Smooth muscle cell (in vitro differentiated cells): ENCODE measurements around the gene YRDC. TPM values are rescaled to one million over a fixed set of nuclear protein-coding genes. Genes with fewer than 3 reads are reported as not detected.

Source experiments
- DNase-seq: peaks from one replicate; lab custom pipeline; 2025; ENCODE audit not compliant: unreplicated experiment; lab: John Stamatoyannopoulos, UW
- H2AFZ ChIP-seq: fragments of 200-600 bp; sonication (generic); 2 replicates; pipeline ENCODE4 v1.6.0; 2016; ENCODE audit warnings: antibody characterized with exemption, low read depth, mild to moderate bottlenecking
- H3F3A ChIP-seq: fragments of 200-600 bp; sonication (generic); 2 replicates; pipeline ENCODE4 v1.6.0; 2017; ENCODE audit warnings: antibody characterized with exemption, low read depth
- H3K27ac ChIP-seq: fragments of 200-600 bp; sonication (generic); 2 replicates; pipeline ENCODE4 v1.5.1; 2016; ENCODE audit warnings: low read depth, mild to moderate bottlenecking
- H3K27me3 ChIP-seq: fragments of 200-600 bp; sonication (generic); 2 replicates; pipeline ENCODE4 v1.6.1; 2016; ENCODE audit warnings: low read depth, mild to moderate bottlenecking
- H3K36me3 ChIP-seq: fragments of 200-600 bp; sonication (generic); 2 replicates; pipeline ENCODE4 v1.5.1; 2016; ENCODE audit warnings: low read depth
- H3K4me1 ChIP-seq: fragments of 200-600 bp; sonication (generic); 2 replicates; pipeline ENCODE4 v1.5.1; 2016; ENCODE audit warnings: low read depth
- H3K4me2 ChIP-seq: fragments of 200-600 bp; sonication (generic); 2 replicates; pipeline ENCODE4 v1.6.0; 2016; ENCODE audit warnings: mild to moderate bottlenecking
- H3K4me3 ChIP-seq: fragments of 200-600 bp; sonication (generic); 2 replicates; pipeline ENCODE4 v1.5.1; 2016; ENCODE audit warnings: mild to moderate bottlenecking
- H3K79me2 ChIP-seq: fragments of 200-600 bp; sonication (generic); 2 replicates; pipeline ENCODE4 v1.6.0; 2016; ENCODE audit warnings: low read depth, mild to moderate bottlenecking
- H3K9ac ChIP-seq: fragments of 200-600 bp; sonication (generic); 2 replicates; pipeline ENCODE4 v1.6.0; 2016; ENCODE audit warnings: low read depth
- H3K9me3 ChIP-seq: fragments of 200-600 bp; sonication (generic); replicated peaks from 2 replicates; pipeline ENCODE4 v1.5.1; 2016; ENCODE audit warnings: low read depth
- H4K20me1 ChIP-seq: fragments of 200-600 bp; sonication (generic); 2 replicates; pipeline ENCODE4 v1.6.0; 2016; ENCODE audit warnings: low read depth
- WGBS: methylation state at CpG from one replicate; pipeline ENCODE4 v1.1.7; 2016; ENCODE audit warnings: low lambda C conversion rate; 5-methylcytosine and 5-hydroxymethylcytosine counted together
- polyA plus RNA-seq: library from polyadenylated mRNA; unstranded; fragments of >200 nt; fragmentation: Nextera tagmentation; extraction: Ambion mirVana; gene quantifications from 2 replicates; pipeline ENCODE4 v1.2.1, GENCODE V29; 2016
- total RNA-seq: library from RNA; depleted of rRNA; stranded (reverse); fragments of >200 nt; gene quantifications from 2 replicates; pipeline ENCODE4 v1.2.3, GENCODE V29; 2014
- TF ChIP-seq, protein P1 (sequence below): fragments of 200-600 bp; sonication (generic); IDR thresholded peaks from 2 replicates; pipeline ENCODE4 v1.5.1; 2017; ENCODE audit warnings: borderline replicate concordance, mild to moderate bottlenecking, antibody characterized with exemption; ENCODE audit not compliant: insufficient read depth, poor library complexity, severe bottlenecking

YRDC gene
- total and polyA plus RNA-seq, 2 experiments from 2014 or later, result 29.6 to 46.0 TPM

DNA sequence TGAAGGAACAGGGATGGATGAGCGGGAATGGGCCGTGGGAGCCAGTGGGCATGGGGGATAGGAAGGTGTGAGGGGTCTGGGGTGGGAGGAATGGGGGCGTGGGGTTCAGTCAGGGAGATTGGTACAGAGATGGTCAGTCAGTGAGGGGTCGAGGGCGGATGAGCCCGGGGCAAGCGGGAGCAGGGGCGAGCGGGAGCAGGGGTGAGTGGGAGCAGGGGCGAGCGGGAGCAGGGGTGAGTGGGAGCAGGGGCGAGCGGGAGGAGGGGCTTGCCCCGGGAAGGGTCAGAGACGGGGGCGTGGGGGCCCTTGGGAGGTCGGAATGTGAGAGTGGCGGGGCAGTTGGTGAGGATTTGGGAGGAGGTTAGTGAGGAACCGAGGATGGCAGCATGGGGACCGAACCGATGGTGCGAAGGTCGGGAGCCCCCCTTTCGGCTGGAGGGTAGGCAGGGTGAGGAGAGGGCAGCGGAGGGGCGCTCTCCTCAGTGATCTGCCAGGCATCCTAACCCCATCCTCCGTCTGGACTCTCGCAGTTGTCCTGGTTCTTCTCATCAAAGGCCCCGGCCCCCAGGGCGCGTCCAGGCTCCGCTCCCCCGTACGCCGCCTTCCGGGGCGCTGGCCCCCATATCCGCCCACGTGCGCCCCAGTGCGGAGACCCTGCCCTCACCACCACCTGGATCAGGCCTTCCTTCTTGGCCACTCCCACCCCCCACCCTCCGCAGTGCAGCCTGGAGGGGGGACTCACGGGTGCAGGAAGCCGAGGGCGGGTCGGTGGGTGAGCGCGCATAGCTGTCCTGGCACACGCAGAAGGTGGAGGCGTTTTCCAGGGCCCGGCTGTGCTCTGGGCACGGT is 54.3 kb downstream of the YRDC start:
- Histone ChIP-seq H3K27me3 (peaks cover 89% of the 10 kb centered on the region), H3K4me2 (no peak overlapping the region), H3K9ac (no peak overlapping the region), H3K4me3 (no peak overlapping the region), H2AFZ (no peak overlapping the region), H3F3A (no peaks in the 10 kb centered on the region), H3K4me1 (no peaks in the 10 kb centered on the region), H3K9me3 (no peaks in the 10 kb centered on the region), H3K79me2 (no peaks in the 10 kb centered on the region), H4K20me1 (no peaks in the 10 kb centered on the region), H3K36me3 (no peaks in the 10 kb centered on the region), H3K27ac (no peak overlapping the region)
- no peak for DNase-seq
- TF ChIP-seq, protein P1, sequence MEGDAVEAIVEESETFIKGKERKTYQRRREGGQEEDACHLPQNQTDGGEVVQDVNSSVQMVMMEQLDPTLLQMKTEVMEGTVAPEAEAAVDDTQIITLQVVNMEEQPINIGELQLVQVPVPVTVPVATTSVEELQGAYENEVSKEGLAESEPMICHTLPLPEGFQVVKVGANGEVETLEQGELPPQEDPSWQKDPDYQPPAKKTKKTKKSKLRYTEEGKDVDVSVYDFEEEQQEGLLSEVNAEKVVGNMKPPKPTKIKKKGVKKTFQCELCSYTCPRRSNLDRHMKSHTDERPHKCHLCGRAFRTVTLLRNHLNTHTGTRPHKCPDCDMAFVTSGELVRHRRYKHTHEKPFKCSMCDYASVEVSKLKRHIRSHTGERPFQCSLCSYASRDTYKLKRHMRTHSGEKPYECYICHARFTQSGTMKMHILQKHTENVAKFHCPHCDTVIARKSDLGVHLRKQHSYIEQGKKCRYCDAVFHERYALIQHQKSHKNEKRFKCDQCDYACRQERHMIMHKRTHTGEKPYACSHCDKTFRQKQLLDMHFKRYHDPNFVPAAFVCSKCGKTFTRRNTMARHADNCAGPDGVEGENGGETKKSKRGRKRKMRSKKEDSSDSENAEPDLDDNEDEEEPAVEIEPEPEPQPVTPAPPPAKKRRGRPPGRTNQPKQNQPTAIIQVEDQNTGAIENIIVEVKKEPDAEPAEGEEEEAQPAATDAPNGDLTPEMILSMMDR, result no peak
- WGBS, result 26% methylated on average over 29 of the region's 52 CpGs

Other genes starting within 250 kb of the YRDC start
- 57.4 and 64.7 TPM in 2 replicates for gene GNL2, start 212.3 kb downstream of the YRDC start, total RNA-seq
- gene GNL2, start 212.3 kb downstream of the YRDC start, polyA plus RNA-seq, result 61.2 and 63.8 TPM in 2 replicates
- gene RSPO1, start 173.3 kb downstream of the YRDC start, total RNA-seq, result not detected in 2 replicates
- gene RSPO1, start 173.3 kb downstream of the YRDC start, polyA plus RNA-seq, result not detected in 2 replicates
- 2.4 and 5.4 TPM in 2 replicates for gene CDCA8, start 115.7 kb downstream of the YRDC start, total RNA-seq
- gene CDCA8, start 115.7 kb downstream of the YRDC start, polyA plus RNA-seq, result 9.9 and 12.4 TPM in 2 replicates
- gene EPHA10, start 43.1 kb downstream of the YRDC start, total RNA-seq, result not detected in 2 replicates
- not detected in 2 replicates for gene EPHA10, start 43.1 kb downstream of the YRDC start, polyA plus RNA-seq
- 0.13 TPM in 1 of 2 replicates, not detected in the other for gene MANEAL, start 14.4 kb downstream of the YRDC start, total RNA-seq
- gene MANEAL, start 14.4 kb downstream of the YRDC start, polyA plus RNA-seq, result 0.61 and 0.67 TPM in 2 replicates
- gene C1orf122, start 418 bp downstream of the YRDC start, total RNA-seq, result 56.4 and 57.8 TPM in 2 replicates
- gene C1orf122, start 418 bp downstream of the YRDC start, polyA plus RNA-seq, result 140 and 143 TPM in 2 replicates
- gene MTF1, start 51.4 kb upstream of the YRDC start, total RNA-seq, result 5.3 and 25.9 TPM in 2 replicates
- 6.8 and 8.1 TPM in 2 replicates for gene MTF1, start 51.4 kb upstream of the YRDC start, polyA plus RNA-seq
- gene INPP5B, start 138.8 kb upstream of the YRDC start, total RNA-seq, result 11.0 and 12.0 TPM in 2 replicates
- gene INPP5B, start 138.8 kb upstream of the YRDC start, polyA plus RNA-seq, result 5.8 and 6.7 TPM in 2 replicates
- 74.9 and 79.6 TPM in 2 replicates for gene SF3A3, start 181.8 kb upstream of the YRDC start, total RNA-seq
- gene SF3A3, start 181.8 kb upstream of the YRDC start, polyA plus RNA-seq, result 50.8 and 54.0 TPM in 2 replicates
- 29.5 and 32.0 TPM in 2 replicates for gene FHL3, start 197.3 kb upstream of the YRDC start, total RNA-seq
- gene FHL3, start 197.3 kb upstream of the YRDC start, polyA plus RNA-seq, result 67.1 and 70.2 TPM in 2 replicates
- 72.4 and 73.5 TPM in 2 replicates for gene UTP11, start 204.5 kb upstream of the YRDC start, total RNA-seq
- gene UTP11, start 204.5 kb upstream of the YRDC start, polyA plus RNA-seq, result 43.7 and 44.4 TPM in 2 replicates
- gene POU3F1, start 238.6 kb upstream of the YRDC start, total RNA-seq, result not detected in 2 replicates
- gene POU3F1, start 238.6 kb upstream of the YRDC start, polyA plus RNA-seq, result 0.55 and 1.4 TPM in 2 replicates